Stimulated activated CD8-positive, alpha-beta memory T cell treated with anti-CD3 and anti-CD28 coated beads, Interleukin-7, amount 100 ng/mL, for 4 hours (primary cell): Measurements from ENCODE around the gene CIAPIN1.
"Not testable (repeated sequence)": the region's sequence is repeated elsewhere in the genome, so short reads cannot be mapped to it uniquely, and the experiment has no call there.

Experiments used
- DNase-seq, 2 donors: peaks; one replicate each; pipeline ENCODE4 v3.0.0-alpha.2; 2020; ENCODE audit warnings: low read depth in 2 of 2

The CIAPIN1 gene

GRCh38 chr16:57407521-57408353 is 39.4 kb downstream of the CIAPIN1 start:
- DNase-seq, result no peak

- no peak for DNase-seq
Measured at GRCh38 chr16:57406881-57407280, 40.3 kb downstream of the CIAPIN1 start.

GRCh38 chr16:57405097-57405496 is 42.1 kb downstream of the CIAPIN1 start:
- DNase-seq, result no peak

GRCh38 chr16:57403965-57404817 is 43.0 kb downstream of the CIAPIN1 start, which contains the start of gene CCL17:
TSS of gene CCL17 (plus strand) at chr16:57404767. CDS start at chr16:57413933, 9,166 bp downstream.
- DNase-seq, result no peak

- no peak for DNase-seq
Measured at GRCh38 chr16:57401943-57402640, 45.1 kb downstream of the CIAPIN1 start.

GRCh38 chr16:57397493-57397892 is 49.7 kb downstream of the CIAPIN1 start:
- DNase-seq, result not testable (repeated sequence)

GRCh38 chr16:57396786-57397185 is 50.4 kb downstream of the CIAPIN1 start:
- no peak for DNase-seq

- no peak for DNase-seq
Measured at GRCh38 chr16:57395026-57395425, 52.2 kb downstream of the CIAPIN1 start.

- no peak for DNase-seq
Measured at GRCh38 chr16:57394444-57394843, 52.7 kb downstream of the CIAPIN1 start.

- DNase-seq, result no peak
Measured at GRCh38 chr16:57392694-57393093, 54.5 kb downstream of the CIAPIN1 start.

GRCh38 chr16:57391708-57392107 is 55.5 kb downstream of the CIAPIN1 start:
- no peak for DNase-seq

- DNase-seq, result no peak
Measured at GRCh38 chr16:57391300-57391699, 55.9 kb downstream of the CIAPIN1 start.

- no peak for DNase-seq
Measured at GRCh38 chr16:57390636-57391295, 56.4 kb downstream of the CIAPIN1 start.

- DNase-seq, result no peak
Measured at GRCh38 chr16:57389087-57389468, 58.1 kb downstream of the CIAPIN1 start.

GRCh38 chr16:57388359-57389086 is 58.7 kb downstream of the CIAPIN1 start:
- DNase-seq, result no peak

GRCh38 chr16:57387598-57388354 is 59.4 kb downstream of the CIAPIN1 start:
- DNase-seq, result no peak

- no peak for DNase-seq
Measured at GRCh38 chr16:57386381-57386951, 60.7 kb downstream of the CIAPIN1 start.

GRCh38 chr16:57385083-57385482 is 62.1 kb downstream of the CIAPIN1 start:
- no peak for DNase-seq

GRCh38 chr16:57384248-57385070 is 62.7 kb downstream of the CIAPIN1 start:
- DNase-seq, result no peak
